GM23248 (cell line): ENCODE measurements around the gene RAP2C.

Experiments used
- EZH2 ChIP-seq: fragments of 200-600 bp; sonication (generic); IDR thresholded peaks from 2 replicates; pipeline ENCODE4 v1.6.1; 2018; ENCODE audit warnings: antibody characterized with exemption, mild to moderate bottlenecking; ENCODE audit not compliant: insufficient read depth, poor library complexity, severe bottlenecking
- EZH2phosphoT487 ChIP-seq: fragments of 200-600 bp; sonication (generic); IDR thresholded peaks from 2 replicates; pipeline ENCODE4 v1.6.1; 2018; ENCODE audit warnings: antibody characterized with exemption, moderate library complexity, mild to moderate bottlenecking, low read depth; ENCODE audit not compliant: insufficient read depth

DNA sequence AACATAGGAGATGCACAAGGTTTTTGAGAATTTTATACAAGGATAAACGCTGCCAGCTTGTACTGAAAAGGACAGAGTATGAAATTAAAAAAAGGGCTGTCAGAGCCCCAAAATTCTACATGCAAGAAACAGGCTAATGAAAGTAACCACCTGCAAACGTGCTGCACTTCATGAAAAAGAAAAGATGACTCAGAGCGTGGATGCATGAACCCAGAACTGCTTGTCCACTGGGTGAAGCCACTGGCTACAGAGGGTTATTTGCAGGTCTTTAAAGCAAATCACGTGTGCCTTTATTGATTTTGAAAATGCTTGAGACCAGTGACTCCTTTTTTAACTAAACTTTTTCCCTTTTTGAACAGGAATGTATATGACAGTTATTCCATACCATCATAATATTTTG lies 66.1 kb downstream of the RAP2C start:
- TF ChIP-seq EZH2, result no peak
- TF ChIP-seq EZH2phosphoT487, result no peak
